HG03571 (cell line): Measurements from ENCODE around the gene POFUT2.
"Not testable (repeated sequence)": the region's sequence is repeated elsewhere in the genome, so short reads cannot be mapped to it uniquely, and the experiment has no call there.

Source experiments
- ATAC-seq: cut with Tn5 transposase; IDR thresholded peaks from one replicate; pipeline ENCODE4 v1.9.1; 2021; ENCODE audit not compliant: unreplicated experiment

The POFUT2 gene

GRCh38 chr21:45326169-45326851 is 38.6 kb upstream of the POFUT2 start:
- no peak for ATAC-seq

GRCh38 chr21:45325206-45326168 is 37.8 kb upstream of the POFUT2 start:
- no peak for ATAC-seq

- no peak for ATAC-seq
These were observed 37.0 kb upstream of the POFUT2 start for GRCh38 chr21:45324489-45325205.

DNA sequence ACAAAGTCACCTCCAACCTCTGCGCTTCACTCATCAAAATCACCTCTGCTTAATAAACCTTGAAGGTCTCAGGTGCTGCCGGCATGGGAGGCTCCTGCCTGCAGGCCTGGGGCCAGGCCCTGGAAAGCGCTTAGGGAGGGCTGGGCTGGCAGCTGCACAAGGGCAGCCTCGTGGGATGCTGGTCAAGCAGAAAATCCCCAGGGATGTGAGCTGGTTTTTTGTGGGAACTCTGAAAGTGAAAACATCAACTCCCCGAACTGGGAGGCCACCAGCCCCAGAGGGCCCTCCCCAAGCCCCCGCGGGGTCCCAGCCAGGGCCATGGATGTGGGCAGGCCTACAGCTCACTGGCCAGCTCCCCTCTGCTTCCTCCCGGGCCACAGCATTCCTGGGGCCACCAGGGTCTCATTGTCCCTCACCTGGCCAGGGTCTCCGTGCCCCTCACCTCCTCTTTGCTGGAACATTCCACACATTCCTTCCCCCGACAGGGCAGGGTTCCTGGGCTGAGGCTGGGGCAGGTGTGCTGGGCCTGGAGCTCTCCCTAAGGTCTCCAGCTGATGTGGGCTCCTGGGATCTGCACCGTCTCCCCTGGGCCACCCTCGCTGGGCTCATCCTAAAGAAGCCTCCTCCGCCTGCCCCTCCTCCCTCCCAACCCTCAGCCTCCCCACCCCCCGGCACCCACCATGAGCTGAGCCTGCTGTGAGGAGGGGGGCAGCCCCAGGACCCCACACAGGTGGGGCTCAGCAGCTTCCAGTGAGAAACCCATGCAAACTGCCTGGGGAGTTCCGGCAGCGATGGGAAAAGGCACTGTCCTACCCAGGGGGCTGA is 36.0 kb upstream of the POFUT2 start:
- no peak for ATAC-seq

- no peak for ATAC-seq
These were observed 35.3 kb upstream of the POFUT2 start for GRCh38 chr21:45322960-45323461.

DNA sequence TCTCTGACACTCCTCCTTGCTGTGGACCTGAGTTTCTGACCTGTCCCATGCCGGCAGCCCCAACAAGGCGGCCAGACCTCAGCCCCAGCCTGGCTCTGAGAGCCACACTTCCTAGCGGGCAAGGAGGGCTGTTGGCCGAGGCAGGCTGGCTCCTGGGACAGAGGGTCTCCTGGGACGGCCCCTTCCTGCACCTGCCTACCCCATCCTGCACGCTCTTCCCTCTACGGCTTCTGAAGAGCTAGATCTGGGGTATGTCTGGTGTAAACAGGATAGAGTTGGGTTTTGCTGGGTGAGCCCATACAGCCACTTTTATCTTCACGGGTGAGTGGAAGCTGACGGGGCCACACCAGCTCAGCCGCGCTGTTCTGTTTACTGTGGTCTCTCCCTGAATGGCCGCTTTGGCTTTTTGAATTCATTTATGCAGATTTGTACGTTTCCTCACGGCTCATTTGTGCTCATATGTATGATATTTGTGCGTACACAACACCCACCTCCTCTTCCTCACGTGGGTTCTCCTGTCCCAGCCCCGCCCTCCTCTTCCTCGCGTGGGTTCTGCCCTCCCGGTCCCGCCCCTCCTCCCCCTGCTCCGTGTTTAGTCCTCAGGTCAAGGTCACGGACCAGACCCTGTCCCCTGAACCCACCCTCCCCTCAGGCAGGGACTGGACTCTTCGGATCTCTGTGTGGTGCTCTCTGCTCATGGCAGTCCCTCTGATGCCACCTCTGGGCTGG is 34.7 kb upstream of the POFUT2 start:
- no peak for ATAC-seq

DNA sequence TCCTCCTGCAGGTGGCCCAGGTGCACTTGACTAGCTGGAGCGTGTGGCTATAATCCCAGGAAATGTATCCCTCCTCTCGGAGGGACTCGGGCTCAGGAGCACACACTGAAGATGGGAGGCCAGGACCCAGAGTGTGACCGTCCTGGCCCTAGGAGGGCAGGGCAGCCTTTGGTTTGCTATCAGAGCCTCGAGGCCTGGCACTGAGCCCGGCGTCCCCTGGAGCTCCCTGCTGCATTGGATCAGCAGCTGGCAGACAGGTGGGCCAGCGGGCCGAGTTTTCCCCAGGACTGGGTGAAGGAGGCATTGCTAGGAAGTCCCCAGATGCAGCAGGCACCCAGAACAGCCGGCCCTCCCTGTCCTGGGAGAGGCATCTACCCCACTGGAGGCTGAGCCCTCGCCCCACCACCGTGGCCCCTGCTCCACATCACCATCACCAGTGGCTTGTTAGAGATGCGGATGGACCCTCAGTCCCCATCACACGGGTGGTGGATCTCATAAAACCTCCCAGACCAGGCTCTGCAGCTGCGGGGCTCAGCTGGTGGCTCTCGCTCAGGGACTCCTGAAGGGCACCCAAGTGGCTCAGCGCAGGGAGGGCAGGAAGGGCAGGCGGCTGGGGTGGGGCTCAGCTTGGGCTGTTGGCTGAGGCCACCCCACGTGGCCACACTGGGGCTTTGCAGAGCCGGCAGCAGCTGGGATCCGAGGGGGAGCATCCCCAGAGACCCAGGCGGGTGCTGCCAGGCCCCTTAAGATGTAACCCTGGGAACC is 32.7 kb upstream of the POFUT2 start:
- no peak for ATAC-seq

GRCh38 chr21:45319461-45320211 is 31.9 kb upstream of the POFUT2 start:
- no peak for ATAC-seq

DNA sequence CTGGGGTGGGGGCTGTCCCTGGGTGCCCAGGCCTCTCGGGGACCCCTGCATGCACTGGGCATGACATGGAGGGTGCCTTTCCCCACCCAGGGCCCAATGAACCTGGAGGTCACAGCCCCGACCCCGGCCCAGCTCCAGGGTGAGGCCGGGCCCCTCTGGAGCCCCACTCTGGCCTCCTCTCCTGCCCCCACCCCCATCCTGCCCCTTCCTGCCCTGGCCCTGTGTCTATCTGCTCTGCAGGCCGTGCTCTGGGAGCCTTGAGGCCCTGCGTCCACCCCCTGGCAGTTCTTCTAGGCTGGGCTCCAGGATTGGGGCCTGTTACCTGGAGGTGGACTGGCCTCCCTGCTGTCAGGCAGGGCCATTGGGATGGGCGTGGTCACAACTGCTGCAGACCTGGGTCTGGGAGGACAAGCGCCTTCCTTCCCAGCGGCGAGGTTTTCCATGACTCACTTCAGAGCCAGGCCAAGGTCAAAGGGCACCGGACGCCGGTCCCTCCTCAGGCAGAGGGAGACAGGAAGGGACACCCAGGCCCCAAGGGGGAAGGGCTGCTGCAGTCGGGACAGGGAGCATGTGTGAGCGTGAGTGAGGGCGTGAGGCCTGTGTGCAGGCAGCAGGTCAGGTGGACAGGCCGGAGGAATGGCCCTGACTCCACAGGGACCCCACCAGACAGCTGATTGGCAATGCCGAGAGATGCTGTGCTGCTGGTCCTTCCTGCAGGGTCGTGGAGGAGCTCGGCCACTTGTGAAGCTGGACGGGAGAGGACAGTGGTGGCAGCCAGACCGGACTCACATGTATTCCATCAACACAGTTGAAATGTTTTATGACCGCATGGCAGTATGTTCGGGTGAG is 31.1 kb upstream of the POFUT2 start:
- ATAC-seq, result no peak

DNA sequence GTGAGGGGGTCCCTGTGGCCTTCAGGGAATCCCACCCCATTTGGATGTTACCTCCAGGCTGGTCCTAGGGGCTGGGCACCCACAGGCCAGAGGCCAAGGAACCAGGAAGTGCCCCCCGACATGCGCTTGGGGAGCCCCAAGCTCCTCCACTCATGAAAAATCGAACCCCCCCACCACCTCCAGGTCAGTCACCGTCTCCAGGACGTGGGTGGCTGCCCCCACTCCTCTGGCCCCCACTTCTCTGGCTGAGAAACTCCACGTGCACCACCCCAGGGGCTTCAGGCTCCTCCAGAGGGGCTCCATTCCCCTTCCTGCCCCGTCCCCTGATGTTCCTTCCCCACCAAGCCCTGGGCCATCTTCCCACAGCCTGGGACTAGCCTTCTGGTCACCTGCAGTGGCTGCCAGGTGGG is 30.5 kb upstream of the POFUT2 start:
- no peak for ATAC-seq

DNA sequence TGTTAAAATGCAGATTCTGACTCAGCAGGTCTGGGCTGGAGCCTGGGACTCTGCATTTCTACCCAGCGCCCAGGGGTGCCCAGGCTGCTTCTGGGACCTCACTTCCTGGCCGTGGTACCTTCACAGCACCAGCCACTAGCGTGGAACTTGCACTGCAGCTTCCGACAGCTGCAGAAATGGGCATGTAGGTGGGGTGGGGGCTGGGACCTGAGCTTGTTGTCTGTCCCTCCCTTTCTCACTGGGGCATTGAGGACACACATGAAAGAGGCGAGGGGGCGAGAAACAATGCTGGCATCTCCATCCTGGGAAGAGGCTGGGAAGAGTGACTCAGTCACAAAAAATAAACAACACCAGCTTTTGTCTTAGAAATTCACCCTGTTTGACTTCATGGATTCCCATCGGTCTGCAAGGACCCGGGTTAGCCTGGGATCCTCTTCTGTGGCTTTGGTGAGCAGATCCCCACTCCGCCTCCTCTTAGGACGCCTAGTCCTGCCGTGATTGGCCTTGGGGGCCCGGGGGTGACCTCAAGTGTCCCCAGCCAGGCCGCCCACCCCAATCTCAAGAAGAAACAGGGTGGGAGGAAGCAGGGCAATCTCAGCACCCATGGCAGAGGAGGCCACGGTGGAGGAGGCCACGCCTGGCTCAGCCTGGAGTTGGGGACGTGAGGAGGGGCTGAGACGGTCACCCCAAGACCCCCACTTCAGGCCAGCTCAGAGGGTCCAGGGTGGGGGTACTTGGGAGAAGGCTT is 29.9 kb upstream of the POFUT2 start:
- no peak for ATAC-seq

- ATAC-seq, result no peak
These were observed 29.2 kb upstream of the POFUT2 start for GRCh38 chr21:45316871-45317397.

GRCh38 chr21:45315676-45316470 is 28.2 kb upstream of the POFUT2 start:
- not testable (repeated sequence) for ATAC-seq

- ATAC-seq, result no peak
These were observed 26.0 kb upstream of the POFUT2 start for GRCh38 chr21:45313682-45314081.

DNA sequence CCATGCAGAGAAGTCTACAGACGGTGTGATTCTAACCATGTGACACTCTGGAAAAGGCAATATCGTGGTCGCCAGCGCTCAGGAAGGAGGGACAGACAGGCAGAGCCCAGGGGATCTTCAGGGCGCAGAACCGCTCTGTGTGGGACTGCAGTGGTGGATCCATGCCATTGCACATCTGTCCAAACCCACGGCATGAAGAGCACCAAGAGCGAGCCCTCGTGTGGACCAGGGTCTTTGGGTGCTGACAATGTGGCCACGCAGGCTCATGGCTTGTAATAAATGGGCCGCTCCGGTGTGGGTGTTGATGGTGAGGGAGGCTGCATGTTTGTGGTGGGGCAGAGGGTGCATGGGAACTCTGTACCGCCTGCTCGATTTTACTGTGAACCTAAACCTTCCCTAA is 25.3 kb upstream of the POFUT2 start:
- ATAC-seq, result no peak

DNA sequence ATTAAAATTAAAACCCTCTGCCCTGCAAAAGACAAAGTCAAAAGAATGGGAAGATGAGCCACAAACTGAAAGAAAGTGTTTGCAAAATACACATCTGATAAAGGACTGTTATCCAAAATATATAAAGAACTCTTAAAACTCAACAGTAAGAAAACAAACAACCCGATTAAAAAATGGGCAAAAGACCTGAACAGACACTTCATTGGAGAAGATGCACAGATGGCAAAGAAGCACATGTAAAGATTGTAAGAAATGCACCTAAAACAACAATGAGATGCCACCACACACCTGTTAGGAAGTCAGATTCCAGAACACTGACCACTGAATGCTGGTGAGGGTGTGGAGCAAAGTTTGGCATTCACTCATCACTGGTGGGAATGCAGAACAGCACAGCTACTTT is 24.6 kb upstream of the POFUT2 start:
- ATAC-seq, result no peak
